Neuronal stem cell (in vitro differentiated cells): ENCODE results near the gene RPLP2.

Experiments
- DNase-seq: peaks from one replicate; pipeline ENCODE4 v3.0.0-alpha.2; 2013; ENCODE audit warnings: low spot score
- H2AFZ ChIP-seq: one replicate; pipeline ENCODE4 v1.6.1; 2013; ENCODE audit warnings: mild to moderate bottlenecking, low read length, inconsistent platforms
- H2AK5ac ChIP-seq: 2 replicates; pipeline ENCODE4 v1.6.1; 2013; ENCODE audit warnings: low read depth, mild to moderate bottlenecking, inconsistent platforms, low read length, moderate library complexity, mixed read lengths
- H2BK120ac ChIP-seq: 2 replicates; pipeline ENCODE4 v1.6.1; 2013; ENCODE audit warnings: low read depth, mild to moderate bottlenecking, inconsistent platforms, low read length, moderate library complexity, mixed read lengths
- H2BK12ac ChIP-seq: one replicate; pipeline ENCODE4 v1.6.1; 2013; ENCODE audit warnings: low read length, inconsistent platforms
- H2BK15ac ChIP-seq: 2 replicates; pipeline ENCODE4 v1.6.1; 2013; ENCODE audit warnings: mild to moderate bottlenecking, low read length, inconsistent platforms, mixed read lengths
- H2BK5ac ChIP-seq: one replicate; pipeline ENCODE4 v1.6.1; 2013; ENCODE audit warnings: inconsistent platforms, mild to moderate bottlenecking, low read length, moderate library complexity
- H3K14ac ChIP-seq: one replicate; pipeline ENCODE4 v1.6.1; 2013; ENCODE audit warnings: low read length, inconsistent platforms
- H3K18ac ChIP-seq: 2 replicates; pipeline ENCODE4 v1.6.1; 2013; ENCODE audit warnings: low read length, inconsistent platforms
- H3K23ac ChIP-seq: 2 replicates; pipeline ENCODE4 v1.6.1; 2013; ENCODE audit warnings: low read depth, mild to moderate bottlenecking, mixed read lengths, low read length, inconsistent platforms; ENCODE audit not compliant: poor library complexity
- H3K27ac ChIP-seq: replicated peaks from 3 replicates; pipeline ENCODE4 v1.5.1; 2013; ENCODE audit warnings: low read length, inconsistent platforms
- H3K27me3 ChIP-seq, 3 experiments: 2 replicates each; pipeline ENCODE4 v1.6.1; 2013; ENCODE audit warnings: low read length in 3 of 3, mild to moderate bottlenecking in 2 of 3, inconsistent platforms in 1 of 3, low read depth in 1 of 3, mixed read lengths in 1 of 3, moderate library complexity in 1 of 3; ENCODE audit not compliant: control insufficient read depth in 3 of 3, insufficient read depth in 3 of 3
- H3K36me3 ChIP-seq, 2 donors: replicated peaks in 1 of 2; 2 replicates each; pipeline ENCODE4 v1.6.1; 2013; ENCODE audit warnings: low read length in 2 of 2; ENCODE audit not compliant: control insufficient read depth in 2 of 2, insufficient read depth in 2 of 2
- H3K4ac ChIP-seq: 2 replicates; pipeline ENCODE4 v1.6.1; 2013; ENCODE audit warnings: inconsistent platforms, mild to moderate bottlenecking, low read length, moderate library complexity
- H3K4me1 ChIP-seq, 2 donors: 1 replicate in 1 of 2; 2 replicates in 1 of 2; pipeline ENCODE4 v1.6.1; 2013; ENCODE audit warnings: low read length in 2 of 2, low read depth in 1 of 2; ENCODE audit not compliant: control insufficient read depth in 2 of 2, insufficient read depth in 1 of 2
- H3K4me2 ChIP-seq: one replicate; pipeline ENCODE4 v1.6.1; 2013; ENCODE audit warnings: mild to moderate bottlenecking, low read length, inconsistent platforms; ENCODE audit not compliant: insufficient read depth, poor library complexity, severe bottlenecking
- H3K4me3 ChIP-seq, 2 donors: 2 replicates each; pipeline ENCODE4 v1.5.1; 2013; ENCODE audit warnings: low read length in 2 of 2, mild to moderate bottlenecking in 2 of 2, inconsistent platforms in 1 of 2, moderate library complexity in 1 of 2
- H3K79me1 ChIP-seq: one replicate; pipeline ENCODE4 v1.6.1; 2013; ENCODE audit warnings: low read depth, mild to moderate bottlenecking, inconsistent platforms, low read length, moderate library complexity
- H3K9ac ChIP-seq: one replicate; pipeline ENCODE4 v1.6.1; 2013; ENCODE audit warnings: mild to moderate bottlenecking, low read depth, low read length, inconsistent platforms; ENCODE audit not compliant: poor library complexity
- H3K9me3 ChIP-seq, 2 donors: replicated peaks in 1 of 2; 2 replicates each; pipeline versions ENCODE3 to v1.6.1; 2013; ENCODE audit warnings: low read length in 2 of 2, mild to moderate bottlenecking in 2 of 2, inconsistent platforms in 1 of 2, low read depth in 1 of 2, mixed read lengths in 1 of 2, moderate library complexity in 1 of 2; ENCODE audit not compliant: control insufficient read depth in 2 of 2, insufficient read depth in 1 of 2
- H4K8ac ChIP-seq: one replicate; pipeline ENCODE4 v1.6.1; 2013; ENCODE audit warnings: low read depth, mild to moderate bottlenecking, inconsistent platforms, low read length, moderate library complexity
- H4K91ac ChIP-seq: one replicate; pipeline ENCODE4 v1.6.1; 2013; ENCODE audit warnings: low read length, low read depth, mild to moderate bottlenecking, inconsistent platforms; ENCODE audit not compliant: poor library complexity
- WGBS, 2 donors: extraction: QIAGEN DNeasy Blood & Tissue Kit; methylation state at CpG; one replicate each; pipeline ENCODE4 v1.1.7; 2013; ENCODE audit warnings: missing lambda C conversion rate in 2 of 2, mixed read lengths in 1 of 2; ENCODE audit not compliant: insufficient read length in 2 of 2, insufficient replicate concordance in 1 of 2; ENCODE audit errors: extremely low coverage in 2 of 2; 5-methylcytosine and 5-hydroxymethylcytosine counted together

The RPLP2 gene

DNA sequence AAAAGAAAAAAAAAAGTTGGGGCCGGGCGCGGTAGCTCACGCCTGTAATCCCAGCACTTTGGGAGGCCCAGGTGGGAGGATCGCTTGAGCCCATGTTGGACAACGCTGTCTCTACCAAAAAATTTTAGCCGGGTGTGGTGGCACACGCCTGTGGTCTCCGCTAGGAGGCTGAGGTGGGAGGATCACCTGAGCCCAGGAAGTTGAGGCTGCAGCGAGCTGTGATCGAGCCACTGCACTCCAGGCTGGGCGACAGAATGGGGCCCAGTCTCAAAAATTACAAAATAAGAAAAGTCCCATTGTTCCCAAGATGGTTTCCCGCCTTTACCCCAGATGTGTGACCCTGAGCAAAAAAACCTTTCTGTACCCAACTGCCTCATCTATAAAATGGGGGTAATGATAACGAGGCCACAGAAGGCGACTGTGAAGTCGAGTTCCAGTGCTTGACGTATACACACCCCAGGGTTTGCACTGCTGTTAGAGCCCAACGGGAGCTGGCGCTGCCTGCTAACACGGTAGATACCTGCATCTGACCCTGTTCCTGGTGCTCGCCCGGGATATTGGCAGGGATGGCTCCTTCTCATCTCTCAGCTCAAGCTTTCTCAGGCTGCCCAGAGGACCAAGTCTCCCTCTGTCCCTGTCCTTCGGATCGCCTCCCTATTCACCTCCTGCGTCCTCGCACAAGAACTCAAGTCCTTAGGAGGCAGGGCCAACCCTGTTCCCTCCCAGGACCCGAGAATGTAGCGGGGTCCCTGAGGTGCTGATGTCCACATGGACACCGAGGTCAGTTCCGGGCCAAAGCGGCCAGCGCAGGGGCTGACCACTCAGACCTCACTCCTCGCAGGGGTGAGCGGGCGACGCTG, 1.1 kb upstream of the RPLP2 start:
- Histone ChIP-seq H3K36me3 (peaks cover 28 to 31% of the 10 kb centered on the region in 2 donors), H4K91ac (no peak overlapping the region), H3K9me3 (no peaks in the 10 kb centered on the region), H3K4me1 (peaks cover 20 to 33% of the 10 kb centered on the region in 2 donors), H3K14ac (peak overlapping the region; percentile 72), H3K23ac (no peak overlapping the region), H4K8ac (no peak overlapping the region), H3K27ac (peak overlapping the region; percentile 52), H2BK120ac (no peak overlapping the region), H3K79me1 (peaks cover 22% of the 10 kb centered on the region), H2BK12ac (peak overlapping the region; percentile 36), H2AK5ac (peak overlapping the region; percentile 9), H3K27me3 (no peaks in the 10 kb centered on the region), H2BK5ac (peak overlapping the region; percentile 89), H2AFZ (peak overlapping the region; percentile 99), H2BK15ac (no peak overlapping the region), H3K4ac (no peak overlapping the region), H3K9ac (peak overlapping the region; percentile 98), H3K4me3 (peak overlapping the region; percentile 82 to 89), H3K18ac (peak overlapping the region; percentile 90), H3K4me2 (peak overlapping the region; percentile 96)
- no peak for DNase-seq
- WGBS, 2 donors = no CpG with 5 or more reads among the region's 36 CpGs

DNA sequence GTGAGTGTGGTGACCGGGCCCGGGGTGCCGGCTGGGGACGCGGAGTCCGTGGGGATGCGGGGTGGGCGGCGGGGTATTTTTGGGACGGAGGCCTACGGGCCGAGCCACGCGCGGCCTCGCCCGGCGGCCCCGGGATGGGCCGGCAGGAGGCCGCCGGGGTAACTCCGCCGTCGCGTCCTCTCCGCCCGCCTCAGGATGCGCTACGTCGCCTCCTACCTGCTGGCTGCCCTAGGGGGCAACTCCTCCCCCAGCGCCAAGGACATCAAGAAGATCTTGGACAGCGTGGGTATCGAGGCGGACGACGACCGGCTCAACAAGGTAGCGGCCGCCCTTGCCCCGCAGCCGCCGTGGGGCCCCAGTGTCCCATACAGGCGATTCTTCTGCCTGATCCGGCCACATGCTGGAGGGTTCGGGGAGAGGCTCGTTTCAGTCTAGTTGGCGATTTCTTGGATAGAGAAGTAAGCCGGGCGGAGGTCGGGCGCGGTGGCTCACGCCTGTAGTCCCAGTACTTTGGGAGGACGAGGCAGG, 337 bp downstream of the RPLP2 start:
- Histone ChIP-seq H3K9me3 (no peaks in the 10 kb centered on the region), H2AFZ (peak overlapping the region; percentile 99), H3K27ac (no peak overlapping the region), H2BK5ac (no peak overlapping the region), H3K9ac (peak overlapping the region; percentile 99), H3K4me2 (peak overlapping the region; percentile 92), H2BK15ac (no peak overlapping the region), H4K91ac (no peak overlapping the region), H3K18ac (peak overlapping the region; percentile 70), H3K4me3 (peak overlapping the region; percentile 82 to 89), H3K4ac (no peak overlapping the region), H3K4me1 (peaks cover 10 to 22% of the 10 kb centered on the region in 2 donors), H3K27me3 (no peaks in the 10 kb centered on the region), H3K36me3 (peaks cover 29 to 36% of the 10 kb centered on the region in 2 donors), H3K23ac (peak overlapping the region; percentile 100), H2BK12ac (no peak overlapping the region), H2AK5ac (peak overlapping the region; percentile 95), H4K8ac (no peak overlapping the region), H2BK120ac (no peak overlapping the region), H3K14ac (peak overlapping the region; percentile 90), H3K79me1 (peaks cover 19% of the 10 kb centered on the region)
- WGBS, 2 donors = no CpG with 5 or more reads among the region's 55 CpGs
- no peak for DNase-seq

DNA sequence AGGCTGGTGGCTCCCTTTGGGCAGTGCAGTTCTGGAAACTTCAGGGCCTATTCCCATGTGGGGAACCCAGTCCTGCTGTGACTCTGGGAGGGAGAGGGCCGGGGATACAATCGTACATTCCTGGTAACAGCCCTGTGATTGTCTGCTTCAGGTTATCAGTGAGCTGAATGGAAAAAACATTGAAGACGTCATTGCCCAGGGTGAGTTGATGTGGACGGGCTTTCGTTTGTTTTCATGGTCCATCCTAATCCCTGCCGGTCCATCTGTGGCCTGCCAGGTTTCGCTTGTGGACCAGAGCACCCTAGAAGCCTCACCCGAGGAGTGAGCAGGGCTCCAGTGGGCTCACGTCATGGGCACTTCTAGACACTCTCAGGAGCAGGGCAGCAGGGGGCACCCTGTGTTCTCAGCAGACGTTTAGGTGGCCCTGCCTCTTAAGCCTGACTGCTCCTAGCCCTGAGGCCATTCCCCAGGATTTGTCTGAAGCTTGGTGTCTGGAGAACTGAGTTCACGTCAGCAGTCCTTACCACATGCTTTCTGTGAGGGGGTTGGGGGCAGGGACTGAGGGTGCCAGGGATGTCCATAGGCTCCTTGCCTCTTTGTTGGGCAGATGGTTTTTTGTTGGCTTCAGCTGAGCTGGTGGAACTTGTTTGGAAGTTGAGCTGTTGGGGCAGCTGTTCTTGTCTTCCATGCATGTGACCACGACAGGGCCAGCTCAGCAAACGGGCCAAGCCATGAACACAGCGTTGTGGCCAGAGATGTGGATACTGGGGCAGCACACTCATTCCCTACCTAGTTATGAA, 1.9 kb downstream of the RPLP2 start:
- H3K4me3 ChIP-seq = peak overlapping the region in 1 of 2 donors; percentile 82
- H2BK12ac ChIP-seq = no peak overlapping the region
- no peak for DNase-seq

More for the DNA sequence above, 1.9 kb downstream of the RPLP2 start:
- H3K36me3 ChIP-seq = peaks cover 29 to 39% of the 10 kb centered on the region in 2 donors
- no peak overlapping the region for H3K4ac ChIP-seq
- peaks cover 19% of the 10 kb centered on the region for H3K79me1 ChIP-seq
- no peak overlapping the region for H4K91ac ChIP-seq
- no peak overlapping the region for H3K18ac ChIP-seq
- no peak overlapping the region for H2AFZ ChIP-seq
- peaks cover 0 to 2% of the 10 kb centered on the region in 2 donors for H3K9me3 ChIP-seq
- H3K14ac ChIP-seq = no peak overlapping the region
- no peaks in the 10 kb centered on the region for H3K27me3 ChIP-seq
- no peak overlapping the region for H3K23ac ChIP-seq
- H2BK15ac ChIP-seq = no peak overlapping the region
- no peak overlapping the region for H3K9ac ChIP-seq
- no peak overlapping the region for H4K8ac ChIP-seq
- H2BK120ac ChIP-seq = no peak overlapping the region
- H3K4me1 ChIP-seq = peaks cover 8 to 18% of the 10 kb centered on the region in 2 donors
- H2BK5ac ChIP-seq = no peak overlapping the region
- no peak overlapping the region for H3K27ac ChIP-seq
- no peak overlapping the region for H2AK5ac ChIP-seq
- H3K4me2 ChIP-seq = no peak overlapping the region
- no CpG with 5 or more reads among the region's 14 CpGs for WGBS, 2 donors
